Fibroblast of skin of left biceps (primary cell): ENCODE results near the gene SIK2.
"Not testable (repeated sequence)": the region's sequence is repeated elsewhere in the genome, so short reads cannot be mapped to it uniquely, and the experiment has no call there.

Experiments used
- DNase-seq, 2 experiments: peaks; one replicate each; pipeline ENCODE4 v3.0.0-alpha.2; 2013; ENCODE audit warnings: low read depth in 2 of 2

The SIK2 gene

GRCh38 chr11:111759778-111760407 lies 157.6 kb downstream of the SIK2 start:
- no peak for DNase-seq

- DNase-seq, result no peak
These were observed 158.8 kb downstream of the SIK2 start for GRCh38 chr11:111761036-111761435.

- no peak for DNase-seq
These were observed 160.3 kb downstream of the SIK2 start for GRCh38 chr11:111762526-111762925.

- DNase-seq, result no peak
These were observed 160.9 kb downstream of the SIK2 start for GRCh38 chr11:111762981-111763643.

- no peak for DNase-seq
These were observed 162.4 kb downstream of the SIK2 start for GRCh38 chr11:111764621-111765020.

GRCh38 chr11:111765320-111765983 lies 163.2 kb downstream of the SIK2 start:
- DNase-seq, result no peak

GRCh38 chr11:111765984-111766833 lies 164.0 kb downstream of the SIK2 start, which contains the start of gene PPP2R1B:
PPP2R1B (minus strand) TSS chr11:111766389; CDS start chr11:111766361, 28 bp downstream.
- DNase-seq, result peak in 1 of 2 experiments; percentile 19

GRCh38 chr11:111766834-111767142 lies 164.5 kb downstream of the SIK2 start:
- DNase-seq, result no peak

GRCh38 chr11:111770581-111771134 lies 168.4 kb downstream of the SIK2 start:
- no peak for DNase-seq

GRCh38 chr11:111771205-111771604 lies 169.0 kb downstream of the SIK2 start:
- not testable (repeated sequence) for DNase-seq

- DNase-seq, result no peak
These were observed 170.3 kb downstream of the SIK2 start for GRCh38 chr11:111772535-111772934.

GRCh38 chr11:111774955-111775710 lies 172.9 kb downstream of the SIK2 start:
- no peak for DNase-seq

- no peak for DNase-seq
These were observed 174.3 kb downstream of the SIK2 start for GRCh38 chr11:111776398-111777093.

GRCh38 chr11:111777094-111778046 lies 175.1 kb downstream of the SIK2 start:
- DNase-seq, result peak; percentile 44 to 57

- DNase-seq, result no peak
These were observed 175.9 kb downstream of the SIK2 start for GRCh38 chr11:111778047-111778558.

- no peak for DNase-seq
These were observed 176.9 kb downstream of the SIK2 start for GRCh38 chr11:111779118-111779517.
